ENCODE results near the gene MRNIP. TPM values are rescaled to one million over a fixed set of nuclear protein-coding genes. Genes with fewer than 3 reads are reported as not detected.

Gene MRNIP
- total RNA-seq, 1 experiment from 2014 or later, result 36.2 TPM

GRCh38 chr5:179833709-179834070 lies 24.9 kb downstream of the MRNIP start:
- Histone ChIP-seq H3K9me3 (ENCODE audit: control insufficient read depth in 1 of 2, insufficient read depth in 1 of 2, low read depth in 1 of 2, low read length in 2 of 2) (no peaks in the 10 kb centered on the region), H3K27ac (ENCODE audit: low read depth, low read length) (no peak overlapping the region), H2AFZ (ENCODE audit: low read depth, low read length, poor library complexity, severe bottlenecking) (no peak overlapping the region), H3K9ac (ENCODE audit: low read length) (no peak overlapping the region), H3K9me2 (ENCODE audit: insufficient read depth) (no peaks in the 10 kb centered on the region), H3K4me3 (replicated peaks in 1 of 2; ENCODE audit: low read depth in 1 of 2, low read length in 2 of 2) (no peak overlapping the region), H3K79me2 (ENCODE audit: insufficient read depth, low read length) (peaks cover 30% of the 10 kb centered on the region), H3K36me3 (ENCODE audit: control insufficient read depth in 1 of 2, insufficient read depth in 2 of 2, low read length in 2 of 2) (peaks cover 49 to 62% of the 10 kb centered on the region in 2 experiments), H3K27me3 (ENCODE audit: insufficient read depth, low read length) (no peaks in the 10 kb centered on the region), H4K20me1 (ENCODE audit: insufficient read depth) (peaks cover 4% of the 10 kb centered on the region; the same call in 1 of the 2 replicates), H3K4me2 (ENCODE audit: low read length) (no peak overlapping the region), H3K4me1 (ENCODE audit: control insufficient read depth in 1 of 2, insufficient read depth in 2 of 2, low read length in 2 of 2) (no peaks in the 10 kb centered on the region)
- no peak for ATAC-seq
- CTCF ChIA-PET, result no interaction called here
- RAD21 ChIA-PET (ENCODE audit: low non-redundant PET in 1 of 2, low total read pairs in 2 of 2, uncharacterized antibody in 2 of 2, unreplicated experiment in 2 of 2), result no interaction called here
- no peak for DNase-seq (ENCODE audit: low read depth, low spot score)
- POLR2A ChIA-PET, result no interaction called here
- TF ChIP-seq ZBTB33 (IDR thresholded peaks at IDR 0.05; ENCODE audit: extremely low read depth, insufficient replicate concordance, low read length), result no peak
- TF ChIP-seq JUND (IDR thresholded peaks at IDR 0.05), result no peak
- BruUV-seq (replicated peaks), result no TSS peak
- intact Hi-C loops (cut with micrococcal nuclease), result no loop called here

GRCh38 chr5:179833056-179833708 lies 25.4 kb downstream of the MRNIP start:
- ChIA-PET RAD21 (ENCODE audit: low non-redundant PET in 1 of 2, low total read pairs in 2 of 2, uncharacterized antibody in 2 of 2, unreplicated experiment in 2 of 2) (no interaction called here), CTCF (no interaction called here), POLR2A (interaction anchor here (1.4 kb wide), 1 partner anchor 11 kb away, joined by 5 read pairs; no protein-coding TSS in a partner anchor)
- Histone ChIP-seq H2AFZ (ENCODE audit: low read depth, low read length, poor library complexity, severe bottlenecking) (no peak overlapping the region), H3K79me2 (ENCODE audit: insufficient read depth, low read length) (peaks cover 32% of the 10 kb centered on the region), H3K4me1 (ENCODE audit: control insufficient read depth in 1 of 2, insufficient read depth in 2 of 2, low read length in 2 of 2) (no peaks in the 10 kb centered on the region), H3K36me3 (ENCODE audit: control insufficient read depth in 1 of 2, insufficient read depth in 2 of 2, low read length in 2 of 2) (peaks cover 53 to 66% of the 10 kb centered on the region in 2 experiments), H3K27ac (ENCODE audit: low read depth, low read length) (no peak overlapping the region), H3K9ac (ENCODE audit: low read length) (no peak overlapping the region), H3K9me3 (ENCODE audit: control insufficient read depth in 1 of 2, insufficient read depth in 1 of 2, low read depth in 1 of 2, low read length in 2 of 2) (no peaks in the 10 kb centered on the region), H3K4me2 (ENCODE audit: low read length) (no peak overlapping the region), H3K27me3 (ENCODE audit: insufficient read depth, low read length) (no peaks in the 10 kb centered on the region), H3K4me3 (replicated peaks in 1 of 2; ENCODE audit: low read depth in 1 of 2, low read length in 2 of 2) (no peak overlapping the region), H3K9me2 (ENCODE audit: insufficient read depth) (no peaks in the 10 kb centered on the region), H4K20me1 (ENCODE audit: insufficient read depth) (peaks cover 4% of the 10 kb centered on the region; the same call in 1 of the 2 replicates)
- ATAC-seq (no peak), DNase-seq (ENCODE audit: low read depth, low spot score) (no peak)
- BruUV-seq (replicated peaks), result no TSS peak
- intact Hi-C loops (cut with micrococcal nuclease), result no loop called here
- no peak for TF ChIP-seq SIN3A (IDR thresholded peaks at IDR 0.05; ENCODE audit: low read depth)
- TF ChIP-seq ATF3 (IDR thresholded peaks at IDR 0.05), result no peak
- no peak for TF ChIP-seq ZBTB33 (IDR thresholded peaks at IDR 0.05; ENCODE audit: extremely low read depth, insufficient replicate concordance, low read length)
- no peak for TF ChIP-seq POLR2A (IDR thresholded peaks at IDR 0.05; ENCODE audit: borderline replicate concordance, extremely low read depth, insufficient read depth, insufficient read length)
- no peak for TF ChIP-seq RAD21 (IDR thresholded peaks at IDR 0.05; ENCODE audit: low read depth)
- TF ChIP-seq ZNF274 (IDR thresholded peaks at IDR 0.05; ENCODE audit: low read depth, low read length), result no peak
- no peak for TF ChIP-seq REST (IDR thresholded peaks at IDR 0.05; ENCODE audit: low read depth)
- TF ChIP-seq MAX (IDR thresholded peaks at IDR 0.05), result no peak
- no peak for TF ChIP-seq FOSL1 (IDR thresholded peaks at IDR 0.05; ENCODE audit: low read depth)
- no peak for TF ChIP-seq CBX3 (IDR thresholded peaks at IDR 0.05; ENCODE audit: low read depth)
